Peyer's patch (tissue), 4 donors: Measurements from ENCODE around the gene GPC5.
A peak's percentile ranks its signal among the peaks of the same experiment; 100 is the strongest.

ENCODE experiments used
- CTCF ChIP-seq, 6 experiments: fragments of 450-650 bp in 4 of 6; fragments of 200-600 bp in 2 of 6; sonication (generic) in 1 of 6; IDR thresholded peaks; one replicate each; pipeline ENCODE4 v1.5.1; 2017 to 2019; ENCODE audit warnings: antibody characterized with exemption in 6 of 6, mild to moderate bottlenecking in 3 of 6, moderate library complexity in 1 of 6
- POLR2A ChIP-seq, 2 donors: fragments of 450-650 bp; IDR thresholded peaks; one replicate each; pipeline ENCODE4 v1.5.1; 2017; ENCODE audit warnings: antibody characterized with exemption in 2 of 2, mild to moderate bottlenecking in 2 of 2, moderate library complexity in 2 of 2

GRCh38 chr13:91722267-91722884, 324.0 kb downstream of the GPC5 start:
- TF ChIP-seq CTCF (IDR thresholded peaks at IDR 0.05) = peak in 5 of 6 experiments; percentile 20 to 58 (median 45)
- no peak for TF ChIP-seq POLR2A (IDR thresholded peaks at IDR 0.05)
